ENCODE measurements around the gene DNER.
"Not testable (repeated sequence)": the region's sequence is repeated elsewhere in the genome, so short reads cannot be mapped to it uniquely, and the experiment has no call there.

Gene DNER

GRCh38 chr2:229620289-229620688 is 94.1 kb downstream of the DNER start:
- DNase-seq (ENCODE audit: low read depth), result no peak

GRCh38 chr2:229616433-229616832 is 97.9 kb downstream of the DNER start:
- DNase-seq (ENCODE audit: low read depth), result no peak

- DNase-seq (ENCODE audit: low read depth), result not testable (repeated sequence)
Measured at GRCh38 chr2:229614021-229614420, 100.3 kb downstream of the DNER start.

- DNase-seq (ENCODE audit: low read depth), result no peak
Measured at GRCh38 chr2:229612384-229612971, 101.9 kb downstream of the DNER start.

GRCh38 chr2:229611360-229611759 is 103.0 kb downstream of the DNER start:
- DNase-seq (ENCODE audit: low read depth), result peak; percentile 11

- peak; percentile 50 for DNase-seq (ENCODE audit: low read depth)
Measured at GRCh38 chr2:229610872-229611271, 103.5 kb downstream of the DNER start.

GRCh38 chr2:229610333-229610732 is 104.0 kb downstream of the DNER start:
- DNase-seq (ENCODE audit: low read depth), result peak; percentile 60

GRCh38 chr2:229601936-229602335 is 112.4 kb downstream of the DNER start:
- DNase-seq (ENCODE audit: low read depth), result no peak

GRCh38 chr2:229601396-229601795 is 113.0 kb downstream of the DNER start:
- DNase-seq (ENCODE audit: low read depth), result no peak

- DNase-seq (ENCODE audit: low read depth), result no peak
Measured at GRCh38 chr2:229598227-229598626, 116.1 kb downstream of the DNER start.

- DNase-seq (ENCODE audit: low read depth), result no peak
Measured at GRCh38 chr2:229596796-229597195, 117.6 kb downstream of the DNER start.

- no peak for DNase-seq (ENCODE audit: low read depth)
Measured at GRCh38 chr2:229591611-229592010, 122.7 kb downstream of the DNER start.

GRCh38 chr2:229586746-229587705 is 127.3 kb downstream of the DNER start:
- DNase-seq (ENCODE audit: low read depth), result peak; percentile 27

- no peak for DNase-seq (ENCODE audit: low read depth)
Measured at GRCh38 chr2:229586012-229586411, 128.3 kb downstream of the DNER start.

GRCh38 chr2:229582151-229582550 is 132.2 kb downstream of the DNER start:
- DNase-seq (ENCODE audit: low read depth), result no peak

GRCh38 chr2:229578052-229578846 is 136.1 kb downstream of the DNER start:
- no peak for DNase-seq (ENCODE audit: low read depth)

GRCh38 chr2:229575569-229576315 is 138.6 kb downstream of the DNER start:
- DNase-seq (ENCODE audit: low read depth), result no peak

- no peak for DNase-seq (ENCODE audit: low read depth)
Measured at GRCh38 chr2:229572507-229573271, 141.7 kb downstream of the DNER start.

- no peak for DNase-seq (ENCODE audit: low read depth)
Measured at GRCh38 chr2:229571243-229571642, 143.1 kb downstream of the DNER start.

GRCh38 chr2:229566370-229566769 is 148.0 kb downstream of the DNER start:
- no peak for DNase-seq (ENCODE audit: low read depth)

- DNase-seq (ENCODE audit: low read depth), result no peak
Measured at GRCh38 chr2:229564300-229564907, 150.0 kb downstream of the DNER start.
